Esophagus squamous epithelium (tissue), 5 donors: Measurements from ENCODE around the gene RANBP1. TPM values are rescaled to one million over a fixed set of nuclear protein-coding genes. Genes with fewer than 3 reads are reported as not detected.

Source experiments
- DNase-seq: peaks from one replicate; lab custom pipeline; 2025; lab: John Stamatoyannopoulos, UW
- H3K27ac ChIP-seq, 4 donors: fragments of 200-600 bp; sonication (generic); one replicate each; pipeline ENCODE4 v1.5.1; 2016 to 2019; ENCODE audit warnings: mild to moderate bottlenecking in 1 of 4
- H3K27me3 ChIP-seq, 4 donors: fragments of 200-600 bp; sonication (generic); 1 replicate in 3 of 4; 2 replicates in 1 of 4; pipeline versions ENCODE4 v1.5.1 to v1.6.0; 2017 to 2021; ENCODE audit warnings: antibody characterized with exemption in 1 of 4
- H3K36me3 ChIP-seq, 3 donors: fragments of 200-600 bp; sonication (generic); one replicate each; pipeline ENCODE4 v1.5.1; 2016 to 2019
- H3K4me1 ChIP-seq, 3 donors: fragments of 200-600 bp; sonication (generic); one replicate each; pipeline ENCODE4 v1.5.1; 2017 to 2019
- H3K4me3 ChIP-seq, 4 donors: fragments of 200-600 bp; sonication (generic); 1 replicate in 3 of 4; 2 replicates in 1 of 4; pipeline ENCODE4 v1.5.1; 2016 to 2019; ENCODE audit warnings: mild to moderate bottlenecking in 2 of 4, moderate library complexity in 1 of 4
- H3K9me3 ChIP-seq, 3 donors: fragments of 200-600 bp; sonication (generic); one replicate each; pipeline ENCODE4 v1.5.1; 2016 to 2019
- CTCF ChIP-seq, 6 experiments: fragments of 450-650 bp in 4 of 6; fragments of 200-600 bp in 2 of 6; sonication (generic) in 2 of 6; IDR thresholded peaks; one replicate each; pipeline ENCODE4 v1.5.1; 2016 to 2019; ENCODE audit warnings: antibody characterized with exemption in 6 of 6, mild to moderate bottlenecking in 4 of 6, moderate library complexity in 4 of 6
- POLR2A ChIP-seq, 4 donors: fragments of 450-650 bp; IDR thresholded peaks; one replicate each; pipeline ENCODE4 v1.6.1; 2017; ENCODE audit warnings: antibody characterized with exemption in 4 of 4, mild to moderate bottlenecking in 4 of 4, moderate library complexity in 3 of 4
- WGBS, 2 donors: methylation state at CpG; one replicate each; pipeline ENCODE4 v1.1.5; 2018; 5-methylcytosine and 5-hydroxymethylcytosine counted together
- intact Hi-C: fragments of 100-400 bp; cut with DNase I; formaldehyde crosslinking; loops from one replicate; pipeline ENCODE4 v1.15.0; 2022
- total RNA-seq, 4 donors: library from RNA; depleted of rRNA; stranded (reverse); fragments of >200 nt; gene quantifications; one replicate each; pipeline ENCODE4 v1.1.0, GENCODE V29; 2016
- donor health status: DM: yes; HTN: yes; CAD: no.

RANBP1 gene
- total RNA-seq, 4 donors from 2014 or later: 178 to 358 (median 212) TPM

DNA sequence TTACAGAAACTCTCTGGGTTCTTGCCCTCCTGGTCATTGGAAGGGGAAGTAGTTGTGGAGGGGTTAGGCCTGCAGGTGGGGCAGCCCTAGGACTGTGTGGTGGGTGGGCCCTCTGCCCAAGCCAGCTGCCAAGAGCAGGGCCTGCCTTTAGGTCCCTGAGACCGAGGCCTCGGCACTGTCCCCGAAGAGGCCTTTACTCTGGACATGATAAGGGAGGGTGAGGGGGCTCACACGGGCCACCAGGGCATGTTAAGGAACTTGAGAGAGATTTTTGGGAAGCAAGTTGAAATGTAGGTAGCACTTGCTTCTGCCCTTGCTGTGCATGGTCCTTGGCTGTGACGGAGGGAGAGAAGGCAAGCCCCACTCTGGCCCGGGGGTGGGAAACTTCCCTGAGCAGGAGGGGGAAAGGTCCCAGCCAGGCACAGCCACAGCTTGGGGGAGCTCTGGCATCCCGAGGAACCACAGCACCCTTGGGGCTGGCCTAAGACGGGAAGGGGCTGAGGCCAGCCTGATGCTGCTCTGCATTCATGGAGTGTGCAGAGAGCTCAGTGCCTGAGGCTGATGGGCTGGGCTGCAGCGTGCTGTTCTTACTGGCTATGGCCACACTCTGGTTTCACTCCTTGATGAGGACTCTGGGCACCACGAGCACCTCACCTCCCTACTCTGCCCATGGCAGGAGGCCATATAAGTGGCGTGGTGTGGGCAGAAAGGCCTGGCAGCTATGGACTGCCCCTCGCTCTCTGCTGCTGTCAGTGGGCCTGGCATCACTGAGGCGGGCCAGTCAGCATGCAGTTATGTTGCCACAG is 7.8 kb upstream of the RANBP1 start:
- TF ChIP-seq POLR2A (IDR thresholded peaks at IDR 0.05) (no peak), CTCF (IDR thresholded peaks at IDR 0.05) (no peak)
- Histone ChIP-seq H3K4me1 (peaks cover 0 to 2% (median 0%) of the 10 kb centered on the region in 3 donors), H3K27me3 (no peaks in the 10 kb centered on the region), H3K9me3 (no peaks in the 10 kb centered on the region), H3K27ac (no peak overlapping the region), H3K4me3 (no peak overlapping the region), H3K36me3 (peaks cover 35 to 100% (median 39%) of the 10 kb centered on the region in 3 donors)
- DNase-seq: no peak
- 76% methylated on average over 4 to 6 of the region's 13 CpGs for WGBS, 2 donors
- intact Hi-C loops: no loop called here

- no peak for DNase-seq
- Histone ChIP-seq H3K4me1 (peaks cover 0 to 9% (median 0%) of the 10 kb centered on the region in 3 donors), H3K4me3 (no peak overlapping the region), H3K27ac (no peak overlapping the region), H3K9me3 (no peaks in the 10 kb centered on the region), H3K36me3 (peaks cover 38 to 100% (median 39%) of the 10 kb centered on the region in 3 donors), H3K27me3 (no peaks in the 10 kb centered on the region)
- TF ChIP-seq CTCF (IDR thresholded peaks at IDR 0.05) (no peak), POLR2A (IDR thresholded peaks at IDR 0.05) (no peak)
- WGBS, 2 donors: 66 to 96% methylated on average over 5 to 11 of the region's 12 CpGs
- intact Hi-C loops: no loop called here
Observed at GRCh38 chr22:20108757-20109230, 7.1 kb upstream of the RANBP1 start.

GRCh38 chr22:20109411-20110358 is 6.2 kb upstream of the RANBP1 start:
- Histone ChIP-seq H3K9me3 (no peaks in the 10 kb centered on the region), H3K4me3 (no peak overlapping the region), H3K36me3 (peaks cover 39 to 100% (median 43%) of the 10 kb centered on the region in 3 donors), H3K4me1 (peaks cover 0 to 14% (median 0%) of the 10 kb centered on the region in 3 donors), H3K27me3 (no peaks in the 10 kb centered on the region), H3K27ac (no peak overlapping the region)
- intact Hi-C loops: loop anchor here (10.0 kb wide), 2 partner anchors 85 to 135 kb away; partner anchors contain the start of gene TANGO2
- TF ChIP-seq CTCF (IDR thresholded peaks at IDR 0.05) (no peak), POLR2A (IDR thresholded peaks at IDR 0.05) (no peak)
- WGBS, 2 donors: 100% methylated on average over 1 of the region's 23 CpGs; no CpG with 5 or more reads in 1 of the 2 donors
- no peak for DNase-seq

- Histone ChIP-seq H3K27me3 (no peaks in the 10 kb centered on the region), H3K4me1 (peaks cover under 1 to 22% (median 1%) of the 10 kb centered on the region in 3 donors), H3K4me3 (no peak overlapping the region), H3K27ac (no peak overlapping the region), H3K36me3 (peaks cover 39 to 100% (median 43%) of the 10 kb centered on the region in 3 donors), H3K9me3 (no peaks in the 10 kb centered on the region)
- DNase-seq: no peak
- intact Hi-C loops: loop anchor here (10.0 kb wide), 2 partner anchors 86 to 136 kb away; partner anchors contain the start of gene TANGO2
- 77 to 86% methylated on average over 7 to 9 of the region's 9 CpGs for WGBS, 2 donors
- TF ChIP-seq POLR2A (IDR thresholded peaks at IDR 0.05) (no peak), CTCF (IDR thresholded peaks at IDR 0.05) (no peak)
Observed at GRCh38 chr22:20110359-20110985, 5.4 kb upstream of the RANBP1 start.
